Lower leg skin (tissue), 3 donors: ENCODE measurements around the gene NRN1L.

Experiments
- CTCF ChIP-seq, 3 donors: fragments of 450-650 bp; IDR thresholded peaks; one replicate each; pipeline ENCODE4 v1.5.1; 2016; ENCODE audit warnings: antibody characterized with exemption in 3 of 3, mild to moderate bottlenecking in 3 of 3, moderate library complexity in 2 of 3
- POLR2A ChIP-seq, 2 donors: fragments of 450-650 bp; IDR thresholded peaks; one replicate each; pipeline ENCODE4 v1.6.1; 2016 to 2017; ENCODE audit warnings: antibody characterized with exemption in 2 of 2, mild to moderate bottlenecking in 1 of 2, moderate library complexity in 1 of 2

- TF ChIP-seq POLR2A (IDR thresholded peaks at IDR 0.05), result no peak
- TF ChIP-seq CTCF (IDR thresholded peaks at IDR 0.05), result no peak
These were observed 15.0 kb upstream of the NRN1L start for GRCh38 chr16:67869653-67870052.
